Testis (tissue), 3 donors: ENCODE results near the gene SELP. TPM values are rescaled to one million over a fixed set of nuclear protein-coding genes. Genes with fewer than 3 reads are reported as not detected.
A peak's percentile ranks its signal among the peaks of the same experiment; 100 is the strongest.

Experiments
- DNase-seq: peaks from one replicate; pipeline ENCODE4 v3.0.0-alpha.2; 2019
- H3K27ac ChIP-seq, 2 donors: fragments of 200-600 bp; sonication (generic); one replicate each; pipeline ENCODE4 v1.5.1; 2019
- H3K27me3 ChIP-seq: fragments of 200-600 bp; sonication (generic); one replicate; pipeline ENCODE4 v1.5.1; 2019
- H3K36me3 ChIP-seq: fragments of 200-600 bp; sonication (generic); one replicate; pipeline ENCODE4 v1.5.1; 2017; ENCODE audit warnings: low read depth; ENCODE audit errors: missing control alignments
- H3K4me1 ChIP-seq: fragments of 200-600 bp; sonication (generic); one replicate; pipeline ENCODE4 v1.5.1; 2019
- H3K4me3 ChIP-seq, 2 donors: fragments of 200-600 bp; sonication (generic); one replicate each; pipeline ENCODE4 v1.5.1; 2017 to 2019
- H3K9me3 ChIP-seq: fragments of 200-600 bp; sonication (generic); one replicate; pipeline ENCODE4 v1.5.1; 2017
- POLR2A ChIP-seq: fragments of 450-650 bp; IDR thresholded peaks from one replicate; pipeline ENCODE4 v1.6.1; 2017; ENCODE audit warnings: antibody characterized with exemption, mild to moderate bottlenecking, moderate library complexity
- WGBS, 2 donors: methylation state at CpG; one replicate each; pipeline ENCODE4 v1.1.5; 2018; 5-methylcytosine and 5-hydroxymethylcytosine counted together
- intact Hi-C: fragments of 100-400 bp; cut with DNase I; formaldehyde crosslinking; loops from one replicate; pipeline ENCODE4 v1.15.1; 2023; ENCODE audit warnings: low total_unique reads
- polyA plus RNA-seq: library from polyadenylated mRNA; stranded (reverse); fragments of 350-450 nt; fragmentation: Illumina TruSeq; extraction: RNeasy Lipid Tissue Mini Kit (QIAGEN cat#74804); gene quantifications from one replicate; pipeline ENCODE4 v1.2.3, GENCODE V29; 2014; ENCODE audit warnings: low read depth, low replicate concordance; ENCODE audit not compliant: insufficient read depth
- total RNA-seq, 2 donors: library from RNA; depleted of rRNA; stranded (reverse); fragments of >200 nt; gene quantifications; one replicate each; pipeline ENCODE4 v1.2.3, GENCODE V29; 2016
- TF ChIP-seq, protein P1 (sequence below), 3 experiments: fragments of 450-650 bp in 2 of 3; fragments of 200-600 bp in 1 of 3; sonication (generic) in 1 of 3; IDR thresholded peaks; one replicate each; pipeline ENCODE4 v1.5.1; 2016 to 2019; ENCODE audit warnings: antibody characterized with exemption in 3 of 3, mild to moderate bottlenecking in 2 of 3, moderate library complexity in 1 of 3

SELP gene
- total and polyA plus RNA-seq, 3 donors from 2014 or later, result 1.7 to 6.4 (median 3.1) TPM

DNA sequence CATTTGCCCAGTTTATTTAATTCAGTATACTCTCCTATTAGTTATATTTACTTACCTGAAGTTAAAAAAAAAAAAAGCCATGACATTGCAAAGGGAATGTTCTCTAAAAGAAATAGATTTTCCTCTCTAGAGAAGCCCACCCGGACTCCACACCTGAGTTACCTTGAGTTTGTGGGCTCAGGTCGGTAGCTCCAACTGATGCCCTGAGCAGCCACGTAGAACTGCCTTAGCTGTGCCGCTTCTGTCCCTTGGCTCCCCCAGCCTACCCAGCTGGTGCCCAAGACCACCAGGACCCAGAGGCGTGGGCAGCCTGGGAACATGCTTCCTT lies 43.9 kb downstream of the SELP start:
- no peaks in the 10 kb centered on the region for H3K9me3 ChIP-seq
- intact Hi-C loops, result no loop called here
- no peak for DNase-seq
- no peak overlapping the region for H3K27ac ChIP-seq
- no peaks in the 10 kb centered on the region for H3K27me3 ChIP-seq
- 12 to 21% methylated on average over 4 to 5 of the region's 5 CpGs for WGBS, 2 donors
- H3K36me3 ChIP-seq, result no peaks in the 10 kb centered on the region
- TF ChIP-seq, protein P1, sequence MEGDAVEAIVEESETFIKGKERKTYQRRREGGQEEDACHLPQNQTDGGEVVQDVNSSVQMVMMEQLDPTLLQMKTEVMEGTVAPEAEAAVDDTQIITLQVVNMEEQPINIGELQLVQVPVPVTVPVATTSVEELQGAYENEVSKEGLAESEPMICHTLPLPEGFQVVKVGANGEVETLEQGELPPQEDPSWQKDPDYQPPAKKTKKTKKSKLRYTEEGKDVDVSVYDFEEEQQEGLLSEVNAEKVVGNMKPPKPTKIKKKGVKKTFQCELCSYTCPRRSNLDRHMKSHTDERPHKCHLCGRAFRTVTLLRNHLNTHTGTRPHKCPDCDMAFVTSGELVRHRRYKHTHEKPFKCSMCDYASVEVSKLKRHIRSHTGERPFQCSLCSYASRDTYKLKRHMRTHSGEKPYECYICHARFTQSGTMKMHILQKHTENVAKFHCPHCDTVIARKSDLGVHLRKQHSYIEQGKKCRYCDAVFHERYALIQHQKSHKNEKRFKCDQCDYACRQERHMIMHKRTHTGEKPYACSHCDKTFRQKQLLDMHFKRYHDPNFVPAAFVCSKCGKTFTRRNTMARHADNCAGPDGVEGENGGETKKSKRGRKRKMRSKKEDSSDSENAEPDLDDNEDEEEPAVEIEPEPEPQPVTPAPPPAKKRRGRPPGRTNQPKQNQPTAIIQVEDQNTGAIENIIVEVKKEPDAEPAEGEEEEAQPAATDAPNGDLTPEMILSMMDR (IDR thresholded peaks at IDR 0.05), result no peak
- TF ChIP-seq POLR2A, result no peak
- H3K4me1 ChIP-seq, result peaks cover 8% of the 10 kb centered on the region
- peak overlapping the region in 1 of 2 donors; percentile 23 for H3K4me3 ChIP-seq

DNA sequence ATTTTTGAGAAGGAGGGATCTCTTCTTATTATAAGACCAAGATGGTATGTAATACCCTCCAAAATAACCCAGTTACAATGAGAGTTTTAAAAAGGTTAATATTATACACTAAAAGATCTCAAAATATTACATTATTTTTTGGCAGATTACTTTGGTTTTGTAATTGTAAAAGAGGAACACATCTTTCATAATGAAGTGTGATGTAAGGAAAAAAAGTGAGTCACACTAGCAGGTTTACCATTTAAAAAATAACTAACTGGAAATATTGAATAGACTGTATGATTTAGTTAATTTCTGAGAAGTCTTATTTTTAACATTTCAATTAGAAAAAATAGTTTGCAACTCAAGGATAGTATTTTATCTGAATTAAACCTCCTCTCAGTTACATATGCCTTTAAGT lies 44.7 kb downstream of the SELP start:
- Histone ChIP-seq H3K4me3 (no peak overlapping the region), H3K36me3 (no peaks in the 10 kb centered on the region), H3K27me3 (no peaks in the 10 kb centered on the region), H3K4me1 (peaks cover 8% of the 10 kb centered on the region), H3K27ac (no peak overlapping the region), H3K9me3 (no peaks in the 10 kb centered on the region)
- TF ChIP-seq, protein P1 (IDR thresholded peaks at IDR 0.05), result no peak
- TF ChIP-seq POLR2A, result no peak
- intact Hi-C loops, result no loop called here
- DNase-seq, result no peak

DNA sequence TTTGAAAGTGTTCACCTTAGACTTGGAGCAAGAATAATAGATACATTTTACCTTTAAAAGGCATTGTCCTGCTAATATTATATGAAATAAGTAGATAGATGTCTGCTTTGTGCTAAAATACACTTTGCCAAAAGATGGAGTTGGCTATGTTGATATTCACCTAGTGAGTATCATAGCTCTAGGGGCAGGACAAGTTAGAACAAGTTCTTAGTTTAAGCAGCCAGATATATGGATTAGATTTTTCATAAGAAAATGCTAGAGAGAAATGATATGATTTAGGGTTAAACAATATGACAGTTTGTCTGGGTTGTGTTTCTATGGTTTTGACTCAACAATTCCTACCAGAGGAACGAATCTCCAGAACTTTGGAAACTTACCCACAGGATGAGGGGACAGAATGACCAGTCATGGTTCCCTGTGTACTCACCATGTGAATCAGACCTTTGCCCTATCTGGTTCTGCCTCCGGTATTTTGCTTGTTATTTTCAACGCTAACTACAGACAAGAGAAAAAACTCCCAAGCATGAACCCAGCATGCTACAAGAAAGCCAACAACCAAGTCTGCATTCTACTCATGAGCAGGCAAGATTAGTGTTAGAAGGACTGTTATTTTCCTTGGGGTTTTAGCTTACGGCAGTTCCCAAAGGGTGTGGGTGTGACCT lies 45.3 kb downstream of the SELP start:
- TF ChIP-seq, protein P1 (IDR thresholded peaks at IDR 0.05), result no peak
- no peak for TF ChIP-seq POLR2A
- WGBS, 2 donors, result 56 to 63% methylated on average over 4 of the region's 4 CpGs
- no peak overlapping the region for H3K27ac ChIP-seq
- no peaks in the 10 kb centered on the region for H3K9me3 ChIP-seq
- intact Hi-C loops, result no loop called here
- no peak for DNase-seq
- H3K36me3 ChIP-seq, result no peaks in the 10 kb centered on the region
- H3K4me1 ChIP-seq, result peaks cover 8% of the 10 kb centered on the region
- H3K27me3 ChIP-seq, result no peaks in the 10 kb centered on the region
- H3K4me3 ChIP-seq, result no peak overlapping the region

DNA sequence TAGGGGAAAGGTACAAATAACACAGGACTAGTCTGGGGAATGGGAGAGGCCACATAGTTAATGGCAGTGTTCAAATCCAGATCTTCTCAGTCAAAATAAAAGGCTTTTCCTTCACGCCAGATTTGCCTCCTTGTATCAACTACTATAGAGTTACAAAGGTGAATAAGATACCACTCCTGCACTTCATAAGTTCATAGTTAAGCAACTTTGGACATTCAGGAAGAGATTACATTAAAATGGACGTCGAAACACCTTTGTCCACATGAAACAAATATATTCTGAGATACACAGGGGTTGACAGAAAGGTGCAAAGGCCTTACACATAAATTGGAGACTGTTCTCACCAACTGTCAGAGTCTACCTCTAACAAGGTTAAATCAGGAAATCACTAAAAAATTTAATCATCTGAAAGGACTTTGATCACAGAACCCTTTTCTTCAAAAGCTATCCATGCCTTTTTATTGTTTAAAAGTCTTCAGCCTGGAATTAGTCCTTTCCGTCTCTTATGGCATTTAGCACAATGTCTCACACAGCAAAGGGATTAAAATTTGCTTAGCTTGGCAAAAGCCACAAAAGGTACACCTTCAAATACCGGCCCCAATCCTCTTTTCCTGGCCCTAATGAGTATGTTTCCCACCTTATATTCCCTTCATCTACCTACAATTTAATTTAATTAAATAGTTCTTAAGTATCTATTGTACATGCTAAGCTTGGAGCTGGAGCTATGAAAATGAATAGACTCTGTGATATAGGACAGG lies 51.8 kb downstream of the SELP start:
- Histone ChIP-seq H3K4me3 (no peak overlapping the region), H3K27ac (no peak overlapping the region), H3K36me3 (no peaks in the 10 kb centered on the region), H3K4me1 (no peaks in the 10 kb centered on the region), H3K9me3 (no peaks in the 10 kb centered on the region), H3K27me3 (no peaks in the 10 kb centered on the region)
- WGBS, 2 donors, result 85 to 86% methylated on average over 5 of the region's 5 CpGs
- DNase-seq, result no peak
- intact Hi-C loops, result no loop called here
- no peak for TF ChIP-seq POLR2A
- TF ChIP-seq, protein P1 (IDR thresholded peaks at IDR 0.05), result no peak

DNA sequence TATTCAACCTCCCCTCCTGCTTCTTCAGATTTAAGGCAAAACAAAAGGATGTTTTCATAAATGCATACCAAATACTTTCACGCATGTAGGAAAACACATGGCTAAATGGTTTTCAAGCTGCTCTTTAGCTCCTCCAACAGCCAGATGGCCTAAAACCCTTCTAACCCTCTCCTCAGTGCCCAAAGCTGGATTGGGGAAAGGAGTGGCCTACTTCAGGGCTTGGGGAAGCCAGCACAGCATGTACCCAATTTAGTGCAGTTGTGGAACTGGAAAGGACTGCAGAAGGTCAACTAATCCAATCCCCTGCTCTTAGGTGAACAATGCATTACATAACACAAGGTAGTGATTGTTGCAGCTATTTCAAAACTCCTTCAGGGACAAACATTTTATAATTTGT lies 53.0 kb downstream of the SELP start:
- no peaks in the 10 kb centered on the region for H3K27me3 ChIP-seq
- intact Hi-C loops, result no loop called here
- no peak overlapping the region for H3K27ac ChIP-seq
- DNase-seq, result no peak
- no peak overlapping the region for H3K4me3 ChIP-seq
- H3K9me3 ChIP-seq, result no peaks in the 10 kb centered on the region
- no peaks in the 10 kb centered on the region for H3K4me1 ChIP-seq
- WGBS, 2 donors, result 71 to 75% methylated on average over 1 of the region's 1 CpG
- H3K36me3 ChIP-seq, result no peaks in the 10 kb centered on the region
- TF ChIP-seq, protein P1 (IDR thresholded peaks at IDR 0.05), result no peak
- no peak for TF ChIP-seq POLR2A
